Measurements from ENCODE around the gene HHIPL1. TPM values are rescaled to one million over a fixed set of nuclear protein-coding genes. Genes with fewer than 3 reads are reported as not detected.

The HHIPL1 gene
- total RNA-seq, 2 experiments from 2014 or later: 0.25 to 0.72 TPM

DNA sequence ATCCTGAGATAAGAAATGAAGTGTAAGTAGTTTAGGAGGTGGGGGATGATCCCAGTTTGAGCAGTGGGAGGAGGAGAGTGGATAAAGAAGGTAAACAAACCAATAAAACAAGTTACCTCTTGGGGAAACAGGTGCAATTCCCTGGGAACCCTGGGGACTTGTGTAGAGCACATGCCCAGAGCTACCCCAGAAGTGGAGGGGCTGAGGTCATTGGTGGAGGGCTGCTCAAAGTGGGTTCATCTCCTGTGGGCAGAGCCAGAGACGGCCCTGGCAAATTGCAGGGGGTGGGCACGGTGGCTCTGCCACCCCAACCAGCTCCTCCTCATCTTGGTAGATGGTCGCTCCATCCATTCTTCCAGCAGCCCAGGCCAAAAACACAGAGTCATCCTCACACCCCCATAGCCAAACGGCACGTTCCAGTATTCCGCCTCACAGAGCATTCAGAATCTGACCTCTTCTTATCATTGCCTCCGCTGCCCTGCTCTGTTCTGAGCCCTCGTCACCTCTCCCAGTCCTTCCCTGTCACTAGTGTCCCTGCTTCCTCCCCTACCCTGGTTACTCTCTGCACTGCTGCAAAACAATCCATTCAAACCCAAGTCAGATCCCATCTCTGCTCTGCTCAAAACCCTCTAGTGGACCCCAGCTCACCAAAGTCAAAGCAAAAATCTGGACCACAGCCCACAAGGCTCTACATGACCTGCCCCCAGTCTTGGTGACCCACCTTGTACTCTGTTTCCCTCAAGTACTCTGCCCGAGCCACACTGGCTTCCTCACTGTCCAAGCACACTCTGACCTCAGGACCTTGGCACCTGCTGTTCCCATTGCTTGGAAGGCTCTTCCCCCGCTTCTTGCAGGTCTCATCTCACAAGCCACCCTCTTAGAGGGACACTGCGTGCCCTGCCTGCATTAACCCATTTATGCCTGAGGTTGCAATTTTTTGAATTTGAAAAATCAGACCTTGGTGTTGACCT, 44.6 kb downstream of the HHIPL1 start:
- CTCF ChIA-PET (ENCODE audit: unreplicated experiment): interaction anchor here (0.5 kb wide), 1 partner anchor 26 kb away, joined by 3 read pairs; no protein-coding TSS in a partner anchor

DNA sequence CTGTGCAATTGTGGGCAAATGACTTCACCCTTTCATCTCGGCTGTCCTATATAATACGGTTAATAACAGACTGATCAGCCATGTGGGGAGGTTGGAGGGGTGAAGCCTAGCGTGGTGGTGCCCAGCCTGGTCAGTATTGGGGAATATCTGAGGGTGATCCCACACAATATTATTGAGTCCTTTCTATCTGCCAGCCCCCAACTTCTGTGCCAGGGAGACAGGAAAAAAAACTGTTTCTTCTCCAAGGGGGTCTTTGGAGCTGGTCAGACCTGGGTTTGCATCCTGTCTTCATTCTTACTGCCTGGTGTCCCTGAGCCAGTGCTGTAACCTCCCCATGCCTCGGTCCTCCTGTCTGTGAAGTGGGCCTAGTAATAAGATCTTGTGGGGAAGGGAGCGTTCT, 45.7 kb downstream of the HHIPL1 start:
- Histone ChIP-seq H3K27ac (ENCODE audit: low read depth, low read length, poor library complexity, severe bottlenecking) (no peak overlapping the region), H3K4me3 (ENCODE audit: low read depth, low read length, poor library complexity, severe bottlenecking) (no peak overlapping the region), H3K4me2 (ENCODE audit: low read length) (no peak overlapping the region), H2AFZ (ENCODE audit: low read length) (no peak overlapping the region), H3K79me2 (ENCODE audit: insufficient read depth, low read depth, low read length) (no peaks in the 10 kb centered on the region), H3K9me3 (ENCODE audit: low read length) (no peaks in the 10 kb centered on the region), H3K9me2 (ENCODE audit: insufficient read depth, low read length) (no peaks in the 10 kb centered on the region), H3K4me1 (ENCODE audit: insufficient read depth, low read length, poor library complexity, severe bottlenecking) (peaks cover 28% of the 10 kb centered on the region), H4K20me1 (ENCODE audit: insufficient read depth, low read length) (no peaks in the 10 kb centered on the region), H3K36me3 (ENCODE audit: insufficient read depth, low read length) (no peaks in the 10 kb centered on the region)
- intact Hi-C loops (cut with micrococcal nuclease; ENCODE audit: unreplicated experiment): no loop called here
- no peak for TF ChIP-seq EZH2phosphoT487 (IDR thresholded peaks at IDR 0.05; ENCODE audit: borderline replicate concordance, low read depth, low read length)
- TF ChIP-seq, protein P1, sequence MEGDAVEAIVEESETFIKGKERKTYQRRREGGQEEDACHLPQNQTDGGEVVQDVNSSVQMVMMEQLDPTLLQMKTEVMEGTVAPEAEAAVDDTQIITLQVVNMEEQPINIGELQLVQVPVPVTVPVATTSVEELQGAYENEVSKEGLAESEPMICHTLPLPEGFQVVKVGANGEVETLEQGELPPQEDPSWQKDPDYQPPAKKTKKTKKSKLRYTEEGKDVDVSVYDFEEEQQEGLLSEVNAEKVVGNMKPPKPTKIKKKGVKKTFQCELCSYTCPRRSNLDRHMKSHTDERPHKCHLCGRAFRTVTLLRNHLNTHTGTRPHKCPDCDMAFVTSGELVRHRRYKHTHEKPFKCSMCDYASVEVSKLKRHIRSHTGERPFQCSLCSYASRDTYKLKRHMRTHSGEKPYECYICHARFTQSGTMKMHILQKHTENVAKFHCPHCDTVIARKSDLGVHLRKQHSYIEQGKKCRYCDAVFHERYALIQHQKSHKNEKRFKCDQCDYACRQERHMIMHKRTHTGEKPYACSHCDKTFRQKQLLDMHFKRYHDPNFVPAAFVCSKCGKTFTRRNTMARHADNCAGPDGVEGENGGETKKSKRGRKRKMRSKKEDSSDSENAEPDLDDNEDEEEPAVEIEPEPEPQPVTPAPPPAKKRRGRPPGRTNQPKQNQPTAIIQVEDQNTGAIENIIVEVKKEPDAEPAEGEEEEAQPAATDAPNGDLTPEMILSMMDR (conservative IDR thresholded peaks at IDR 0.05; ENCODE audit: low read length): no peak
- BruUV-seq (replicated peaks): no TSS peak
- DNase-seq (ENCODE audit: low spot score): no peak
- CTCF ChIA-PET (ENCODE audit: unreplicated experiment): no interaction called here
- POLR2A ChIA-PET: no interaction called here

More for the DNA sequence above, 44.6 kb downstream of the HHIPL1 start:
- no peak overlapping the region for H3K27ac ChIP-seq (ENCODE audit: low read depth, low read length, poor library complexity, severe bottlenecking)
- no peaks in the 10 kb centered on the region for H3K36me3 ChIP-seq (ENCODE audit: insufficient read depth, low read length)
- no peaks in the 10 kb centered on the region for H3K79me2 ChIP-seq (ENCODE audit: insufficient read depth, low read depth, low read length)
- H3K4me1 ChIP-seq (ENCODE audit: insufficient read depth, low read length, poor library complexity, severe bottlenecking): peaks cover 38% of the 10 kb centered on the region
- no peaks in the 10 kb centered on the region for H3K9me2 ChIP-seq (ENCODE audit: insufficient read depth, low read length)
- BruUV-seq (replicated peaks): no TSS peak
- H4K20me1 ChIP-seq (ENCODE audit: insufficient read depth, low read length): no peaks in the 10 kb centered on the region
- intact Hi-C loops (cut with micrococcal nuclease; ENCODE audit: unreplicated experiment): loop anchor here (5.0 kb wide), 2 partner anchors 103 to 262 kb away; partner anchors contain the start of gene EML1
- no peak overlapping the region for H2AFZ ChIP-seq (ENCODE audit: low read length)
- DNase-seq (ENCODE audit: low spot score): no peak
- H3K4me2 ChIP-seq (ENCODE audit: low read length): no peak overlapping the region
- no peak overlapping the region for H3K4me3 ChIP-seq (ENCODE audit: low read depth, low read length, poor library complexity, severe bottlenecking)
- POLR2A ChIA-PET: interaction anchor here (0.6 kb wide), 1 partner anchor 76 kb away, joined by 3 read pairs; no protein-coding TSS in a partner anchor
- H3K9me3 ChIP-seq (ENCODE audit: low read length): no peaks in the 10 kb centered on the region
- TF ChIP-seq EZH2phosphoT487 (IDR thresholded peaks at IDR 0.05; ENCODE audit: borderline replicate concordance, low read depth, low read length): no peak
- TF ChIP-seq, protein P1 (conservative IDR thresholded peaks at IDR 0.05; ENCODE audit: low read length): no peak
